Activated B cell treated with CpG ODN at 0.5 μM for 24 hours (primary cell): ENCODE results near the gene TRAPPC11. TPM values are rescaled to one million over a fixed set of nuclear protein-coding genes. Genes with fewer than 3 reads are reported as not detected.

Experiments
- ATAC-seq: fragments of 200-7000 bp; cut with Tn5 transposase; one replicate; pipeline ENCODE4 v1.10.0; 2021; ENCODE audit warnings: low read depth, mild to moderate bottlenecking, moderate library complexity
- CTCF ChIA-PET: fragments of 350-600 bp; sonication (Branson Sonifier 250); formaldehyde crosslinking; loops from one replicate; lab custom pipeline; 2021; ENCODE audit warnings: antibody characterized with exemption; lab: Charles Lee
- POLR2A ChIA-PET: fragments of 350-600 bp; sonication (Branson Sonifier 250); formaldehyde crosslinking; loops from one replicate; lab custom pipeline; 2021; ENCODE audit warnings: antibody characterized with exemption; lab: Charles Lee
- DNase-seq: peaks from one replicate; pipeline ENCODE4 v3.0.0; 2022
- H3K27ac Mint-ChIP-seq: one replicate; pipeline ENCODE4 v1.8.0; 2020; ENCODE audit warnings: mixed read lengths
- H3K27me3 Mint-ChIP-seq: one replicate; pipeline ENCODE4 v1.8.0; 2021; ENCODE audit warnings: mixed read lengths
- H3K36me3 Mint-ChIP-seq: one replicate; pipeline ENCODE4 v1.8.0; 2021; ENCODE audit warnings: low read depth, mixed read lengths
- H3K4me1 Mint-ChIP-seq: one replicate; pipeline ENCODE4 v1.8.0; 2021; ENCODE audit warnings: mixed read lengths
- H3K4me3 Mint-ChIP-seq: one replicate; pipeline ENCODE4 v1.8.0; 2020; ENCODE audit warnings: mild to moderate bottlenecking, mixed read lengths
- H3K9me3 Mint-ChIP-seq: one replicate; pipeline ENCODE4 v1.8.0; 2020; ENCODE audit warnings: mixed read lengths
- intact Hi-C: fragments of 100-400 bp; cut with micrococcal nuclease; formaldehyde crosslinking; loops from one replicate; pipeline ENCODE4 v1.15.1; 2024
- total RNA-seq: library from RNA; stranded (reverse); gene quantifications from 2 replicates; pipeline ENCODE4 v1.2.3, GENCODE V29; 2022
- TF ChIP-seq, protein P1 (sequence below): fragments of 200-600 bp; IDR thresholded peaks from one replicate; pipeline ENCODE4 v1.8.0; 2022; ENCODE audit warnings: antibody characterized with exemption, mild to moderate bottlenecking

The TRAPPC11 gene
- total RNA-seq, 1 donor from 2014 or later: 45.2 TPM

DNA sequence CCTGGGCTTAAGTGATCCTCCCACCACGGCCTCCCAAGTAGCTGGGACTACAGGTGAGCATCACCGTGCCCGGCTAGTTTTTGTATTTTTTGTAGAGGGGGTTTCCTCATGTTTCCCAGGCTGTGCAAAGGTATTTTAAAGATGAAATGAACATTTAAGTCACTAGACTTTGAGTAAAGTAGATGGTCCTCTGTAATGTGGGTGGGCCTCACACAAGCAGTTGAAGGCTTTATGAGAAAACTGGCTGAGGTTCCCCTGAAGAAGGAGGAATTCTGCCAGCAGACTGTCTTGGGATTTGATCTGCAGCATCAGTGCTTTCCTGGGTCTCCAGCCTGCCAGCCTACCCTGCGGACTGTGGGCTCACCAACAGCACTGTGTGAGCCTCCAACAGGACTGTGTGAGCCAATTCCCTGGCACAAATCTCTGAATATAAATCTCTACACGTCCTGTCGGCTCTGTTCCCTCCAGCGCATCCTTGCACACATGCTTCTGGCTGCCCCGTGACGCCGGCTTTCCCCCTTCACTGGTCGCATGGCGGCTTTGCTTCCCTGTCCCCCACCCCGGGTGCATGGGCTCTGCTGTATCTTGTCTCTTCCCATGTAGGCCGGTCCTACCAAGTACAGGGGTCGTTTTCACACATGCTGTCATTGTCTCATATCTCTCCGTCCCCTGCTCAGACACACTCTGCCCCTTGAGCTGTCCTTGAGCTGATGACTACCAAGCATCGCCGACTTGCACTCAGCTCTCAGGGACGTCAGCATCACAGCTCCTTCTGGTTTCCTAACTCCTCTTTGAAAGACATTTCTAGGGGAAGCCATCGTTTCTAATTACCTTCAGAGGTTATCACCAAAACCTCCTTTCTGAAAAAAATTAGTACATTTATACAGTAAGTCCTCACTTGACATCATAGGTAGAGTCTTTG, 46.5 kb upstream of the TRAPPC11 start:
- ChIA-PET CTCF (no interaction called here), POLR2A (no interaction called here)
- ATAC-seq (no peak), DNase-seq (no peak)
- intact Hi-C loops: no loop called here
- Mint-ChIP-seq H3K27me3 (peaks cover 14% of the 10 kb centered on the region), H3K36me3 (no peaks in the 10 kb centered on the region), H3K27ac (no peak overlapping the region), H3K4me1 (no peaks in the 10 kb centered on the region), H3K9me3 (no peaks in the 10 kb centered on the region), H3K4me3 (no peak overlapping the region)
- TF ChIP-seq, protein P1, sequence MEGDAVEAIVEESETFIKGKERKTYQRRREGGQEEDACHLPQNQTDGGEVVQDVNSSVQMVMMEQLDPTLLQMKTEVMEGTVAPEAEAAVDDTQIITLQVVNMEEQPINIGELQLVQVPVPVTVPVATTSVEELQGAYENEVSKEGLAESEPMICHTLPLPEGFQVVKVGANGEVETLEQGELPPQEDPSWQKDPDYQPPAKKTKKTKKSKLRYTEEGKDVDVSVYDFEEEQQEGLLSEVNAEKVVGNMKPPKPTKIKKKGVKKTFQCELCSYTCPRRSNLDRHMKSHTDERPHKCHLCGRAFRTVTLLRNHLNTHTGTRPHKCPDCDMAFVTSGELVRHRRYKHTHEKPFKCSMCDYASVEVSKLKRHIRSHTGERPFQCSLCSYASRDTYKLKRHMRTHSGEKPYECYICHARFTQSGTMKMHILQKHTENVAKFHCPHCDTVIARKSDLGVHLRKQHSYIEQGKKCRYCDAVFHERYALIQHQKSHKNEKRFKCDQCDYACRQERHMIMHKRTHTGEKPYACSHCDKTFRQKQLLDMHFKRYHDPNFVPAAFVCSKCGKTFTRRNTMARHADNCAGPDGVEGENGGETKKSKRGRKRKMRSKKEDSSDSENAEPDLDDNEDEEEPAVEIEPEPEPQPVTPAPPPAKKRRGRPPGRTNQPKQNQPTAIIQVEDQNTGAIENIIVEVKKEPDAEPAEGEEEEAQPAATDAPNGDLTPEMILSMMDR: no peak

DNA sequence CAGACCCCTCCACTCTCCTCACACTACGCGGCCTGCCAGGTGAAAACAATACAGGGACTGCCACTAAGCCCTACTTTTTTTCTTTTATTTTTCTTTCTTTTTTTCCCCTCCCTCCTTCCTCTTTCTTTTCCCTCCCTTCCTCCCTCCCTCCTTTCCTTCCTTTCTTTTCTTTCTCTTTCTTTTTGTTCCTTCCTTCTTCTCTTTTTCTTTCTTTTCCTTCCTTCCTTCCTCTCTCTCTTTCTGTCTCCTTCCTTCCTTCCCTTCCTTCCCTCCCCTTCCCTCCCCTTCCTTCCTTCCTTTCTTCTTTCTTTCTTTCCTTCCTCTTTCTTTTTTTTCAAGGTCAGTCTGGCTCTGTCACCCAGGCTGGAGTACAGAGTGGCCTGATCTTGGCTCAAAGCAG, 42.0 kb upstream of the TRAPPC11 start:
- Mint-ChIP-seq H3K27ac (no peak overlapping the region), H3K4me3 (no peak overlapping the region), H3K36me3 (no peaks in the 10 kb centered on the region), H3K9me3 (no peaks in the 10 kb centered on the region), H3K27me3 (peaks cover 9% of the 10 kb centered on the region), H3K4me1 (no peaks in the 10 kb centered on the region)
- ChIA-PET CTCF (no interaction called here), POLR2A (no interaction called here)
- intact Hi-C loops: no loop called here
- ATAC-seq (no peak), DNase-seq (no peak)
- TF ChIP-seq, protein P1: no peak

DNA sequence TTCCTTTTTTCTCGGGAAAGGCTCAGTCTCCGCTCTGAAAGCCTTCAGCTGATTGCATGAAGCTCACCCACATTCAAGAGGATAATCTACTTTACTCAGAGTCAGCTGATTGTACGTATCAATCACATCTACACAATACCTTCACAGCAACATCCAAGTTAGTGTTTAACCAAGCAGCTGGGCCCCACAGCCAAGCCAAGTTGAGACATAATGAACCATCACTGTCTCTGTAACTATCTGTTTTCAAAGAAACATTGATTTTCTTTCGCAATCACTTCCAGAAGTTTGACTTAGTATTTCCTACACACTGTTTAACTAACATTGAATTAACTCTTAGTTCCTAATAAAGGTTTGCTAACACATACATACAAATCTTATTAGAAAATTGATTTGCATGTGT, 40.4 kb upstream of the TRAPPC11 start:
- Mint-ChIP-seq H3K9me3 (no peaks in the 10 kb centered on the region), H3K4me1 (no peaks in the 10 kb centered on the region), H3K27ac (no peak overlapping the region), H3K4me3 (no peak overlapping the region), H3K27me3 (peaks cover 6% of the 10 kb centered on the region), H3K36me3 (no peaks in the 10 kb centered on the region)
- ChIA-PET POLR2A (no interaction called here), CTCF (no interaction called here)
- ATAC-seq: no peak
- TF ChIP-seq, protein P1: no peak
- DNase-seq: no peak
- intact Hi-C loops: no loop called here

DNA sequence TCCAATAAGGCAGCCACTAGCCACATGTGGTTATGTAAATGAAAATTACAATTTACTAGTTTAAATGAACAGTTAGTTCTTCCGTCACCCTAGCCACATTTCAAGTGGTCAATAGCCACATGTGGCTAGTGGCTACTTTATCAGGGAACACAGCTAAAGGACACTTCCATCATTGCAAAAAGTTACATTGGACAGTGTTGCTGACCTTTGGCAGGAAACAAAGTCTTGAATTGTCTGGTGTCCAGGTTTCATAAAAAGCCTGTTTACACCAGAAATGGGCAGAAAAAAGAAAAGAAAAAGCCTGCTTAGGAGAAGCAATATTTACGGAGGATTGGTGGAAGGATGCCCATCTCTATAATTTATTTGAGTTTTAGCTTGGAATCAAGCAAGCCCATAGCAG, 38.7 kb upstream of the TRAPPC11 start:
- ATAC-seq (no peak), DNase-seq (no peak)
- POLR2A ChIA-PET: no interaction called here
- H3K36me3 Mint-ChIP-seq: no peaks in the 10 kb centered on the region
- intact Hi-C loops: no loop called here
- H3K4me1 Mint-ChIP-seq: no peaks in the 10 kb centered on the region
- CTCF ChIA-PET: no interaction called here
- H3K27ac Mint-ChIP-seq: no peak overlapping the region
- TF ChIP-seq, protein P1: no peak
- no peak overlapping the region for H3K4me3 Mint-ChIP-seq
- H3K27me3 Mint-ChIP-seq: no peaks in the 10 kb centered on the region
- no peaks in the 10 kb centered on the region for H3K9me3 Mint-ChIP-seq

DNA sequence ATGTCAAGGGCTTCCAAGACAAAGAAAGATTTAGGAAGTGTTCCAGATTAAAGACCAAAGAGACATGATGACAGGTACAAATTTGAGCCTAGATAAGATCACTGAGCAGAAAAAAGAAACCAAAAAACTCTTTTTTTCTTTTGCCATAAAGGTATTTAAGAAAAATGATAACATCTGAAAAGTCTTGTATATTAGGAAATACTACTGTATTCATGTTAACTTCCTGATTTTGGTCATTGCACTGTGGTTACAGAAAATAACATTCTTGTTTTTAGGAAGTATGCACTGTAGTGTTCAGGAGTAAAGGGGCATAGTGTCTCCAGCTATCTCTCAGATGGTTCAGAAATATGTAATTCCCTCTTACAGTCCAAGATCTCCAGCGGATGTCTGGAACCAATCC, 37.2 kb upstream of the TRAPPC11 start:
- Mint-ChIP-seq H3K27me3 (no peaks in the 10 kb centered on the region), H3K27ac (no peak overlapping the region), H3K9me3 (no peaks in the 10 kb centered on the region), H3K4me3 (no peak overlapping the region), H3K36me3 (no peaks in the 10 kb centered on the region), H3K4me1 (no peaks in the 10 kb centered on the region)
- ChIA-PET CTCF (no interaction called here), POLR2A (no interaction called here)
- DNase-seq (no peak), ATAC-seq (no peak)
- TF ChIP-seq, protein P1: no peak
- intact Hi-C loops: no loop called here
